NCI-H1694 (cell line): Measurements from ENCODE around the gene GNAZ.

Source experiments
- DNase-seq: peaks from one replicate; lab custom pipeline; 2025; lab: John Stamatoyannopoulos, UW

Gene GNAZ

DNA sequence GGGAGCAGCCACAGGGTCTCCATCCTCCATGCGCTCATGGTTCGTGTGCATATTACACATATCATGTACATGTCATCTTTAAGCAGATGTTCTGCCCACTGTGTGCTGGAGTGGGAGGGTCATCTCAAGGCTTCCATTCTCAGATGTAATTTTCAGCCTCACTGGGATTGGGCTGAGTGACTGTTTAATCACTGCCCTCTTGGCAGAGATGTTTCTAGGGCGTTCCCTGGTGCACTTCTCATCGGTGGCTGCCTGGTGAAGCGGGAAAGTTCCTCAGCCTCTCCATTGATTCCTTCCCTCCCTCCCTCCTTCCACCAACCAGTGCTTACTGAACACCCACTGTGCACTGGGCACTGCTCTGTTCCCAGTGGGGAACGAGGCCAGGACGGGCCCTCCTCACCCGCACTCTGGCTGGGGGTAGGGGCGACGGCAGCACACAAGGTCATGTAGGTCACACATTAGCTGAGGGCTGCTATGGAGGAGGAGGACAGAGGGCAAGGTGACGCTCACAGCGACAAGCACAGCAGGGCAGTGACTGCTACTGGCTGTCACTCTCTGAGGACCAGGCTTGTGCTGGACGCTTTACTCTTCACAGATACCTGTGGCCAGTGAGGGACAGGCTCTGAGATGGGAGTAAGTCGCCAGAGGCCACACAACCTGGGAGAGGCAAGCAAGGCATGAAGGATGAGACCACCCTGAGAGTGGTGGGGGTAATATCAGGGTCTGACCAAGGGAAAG lies 22.9 kb downstream of the GNAZ start:
- no peak for DNase-seq

DNA sequence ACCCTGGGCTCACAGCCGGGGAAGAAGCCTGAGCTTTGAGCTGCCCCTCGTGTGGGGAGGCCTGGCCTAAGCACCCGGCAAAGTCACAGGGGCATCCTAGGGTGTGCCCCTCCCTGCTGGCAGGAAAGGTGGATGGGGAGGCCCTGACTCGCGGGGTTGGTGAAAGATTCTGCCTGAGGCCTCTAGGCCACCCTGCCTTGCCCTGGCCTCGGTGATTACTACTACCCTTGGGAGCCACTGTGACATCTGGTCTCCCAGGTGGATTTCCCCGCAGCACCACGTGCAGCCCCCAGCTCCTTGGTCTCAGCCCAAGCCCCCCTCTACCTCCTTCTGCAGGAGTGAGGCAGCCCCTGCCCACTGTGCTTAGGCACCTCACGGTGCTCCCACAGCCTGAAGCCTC lies 23.9 kb downstream of the GNAZ start:
- DNase-seq = no peak

DNA sequence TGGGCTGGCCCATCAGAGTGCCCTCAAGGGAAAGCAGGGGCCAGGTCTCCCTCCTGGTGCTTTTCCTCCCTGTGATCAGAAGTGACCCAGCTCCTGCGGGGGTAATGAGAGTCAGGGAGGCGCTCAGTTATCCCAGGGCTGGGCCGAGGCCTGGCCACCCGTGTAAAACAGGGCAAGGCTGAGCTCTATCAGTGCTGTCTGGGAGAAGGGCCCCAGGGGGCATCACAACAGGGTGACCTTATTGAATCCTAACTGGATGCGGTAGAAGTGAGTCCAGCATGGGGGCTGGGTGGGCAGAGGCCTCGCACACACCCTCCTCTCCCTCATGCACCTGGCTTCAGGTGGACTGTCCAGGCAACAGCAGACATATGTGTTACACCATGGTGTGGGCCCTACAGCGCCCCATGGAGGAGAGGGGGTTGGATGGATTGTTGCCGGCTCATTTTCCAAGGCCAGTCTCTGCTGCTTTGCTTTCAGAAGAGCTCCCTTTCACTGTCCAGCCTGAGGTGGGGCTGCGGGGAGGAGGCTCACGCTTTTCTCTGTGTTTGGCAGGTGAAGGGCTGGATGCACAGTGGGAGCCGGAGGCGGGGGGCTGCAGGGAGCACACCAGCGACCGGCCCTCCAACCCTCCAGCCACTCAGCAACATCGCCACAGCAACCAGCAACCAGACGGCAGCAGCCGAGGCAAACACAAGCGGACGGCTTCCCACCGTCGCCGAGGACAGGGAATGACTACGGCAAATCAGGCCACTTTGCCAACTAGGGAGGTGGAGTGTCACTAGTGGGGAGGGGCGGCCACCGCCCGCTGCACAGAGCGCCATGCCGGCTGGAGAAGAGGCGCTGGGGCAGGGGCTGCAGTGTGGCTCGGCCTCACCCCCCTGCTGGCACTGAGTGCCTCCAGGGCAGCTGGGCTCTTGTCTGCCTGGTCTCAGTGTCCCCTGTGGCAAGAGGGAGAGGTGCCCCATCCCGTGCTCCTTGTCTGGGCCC lies 24.7 kb downstream of the GNAZ start:
- DNase-seq = no peak

DNA sequence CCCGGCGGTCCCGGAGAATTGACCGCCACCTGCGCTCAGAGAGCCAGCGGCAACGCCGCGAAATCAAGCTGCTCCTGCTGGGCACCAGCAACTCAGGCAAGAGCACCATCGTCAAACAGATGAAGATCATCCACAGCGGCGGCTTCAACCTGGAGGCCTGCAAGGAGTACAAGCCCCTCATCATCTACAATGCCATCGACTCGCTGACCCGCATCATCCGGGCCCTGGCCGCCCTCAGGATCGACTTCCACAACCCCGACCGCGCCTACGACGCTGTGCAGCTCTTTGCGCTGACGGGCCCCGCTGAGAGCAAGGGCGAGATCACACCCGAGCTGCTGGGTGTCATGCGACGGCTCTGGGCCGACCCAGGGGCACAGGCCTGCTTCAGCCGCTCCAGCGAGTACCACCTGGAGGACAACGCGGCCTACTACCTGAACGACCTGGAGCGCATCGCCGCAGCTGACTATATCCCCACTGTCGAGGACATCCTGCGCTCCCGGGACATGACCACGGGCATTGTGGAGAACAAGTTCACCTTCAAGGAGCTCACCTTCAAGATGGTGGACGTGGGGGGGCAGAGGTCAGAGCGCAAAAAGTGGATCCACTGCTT lies 25.5 kb downstream of the GNAZ start:
- no peak for DNase-seq

DNA sequence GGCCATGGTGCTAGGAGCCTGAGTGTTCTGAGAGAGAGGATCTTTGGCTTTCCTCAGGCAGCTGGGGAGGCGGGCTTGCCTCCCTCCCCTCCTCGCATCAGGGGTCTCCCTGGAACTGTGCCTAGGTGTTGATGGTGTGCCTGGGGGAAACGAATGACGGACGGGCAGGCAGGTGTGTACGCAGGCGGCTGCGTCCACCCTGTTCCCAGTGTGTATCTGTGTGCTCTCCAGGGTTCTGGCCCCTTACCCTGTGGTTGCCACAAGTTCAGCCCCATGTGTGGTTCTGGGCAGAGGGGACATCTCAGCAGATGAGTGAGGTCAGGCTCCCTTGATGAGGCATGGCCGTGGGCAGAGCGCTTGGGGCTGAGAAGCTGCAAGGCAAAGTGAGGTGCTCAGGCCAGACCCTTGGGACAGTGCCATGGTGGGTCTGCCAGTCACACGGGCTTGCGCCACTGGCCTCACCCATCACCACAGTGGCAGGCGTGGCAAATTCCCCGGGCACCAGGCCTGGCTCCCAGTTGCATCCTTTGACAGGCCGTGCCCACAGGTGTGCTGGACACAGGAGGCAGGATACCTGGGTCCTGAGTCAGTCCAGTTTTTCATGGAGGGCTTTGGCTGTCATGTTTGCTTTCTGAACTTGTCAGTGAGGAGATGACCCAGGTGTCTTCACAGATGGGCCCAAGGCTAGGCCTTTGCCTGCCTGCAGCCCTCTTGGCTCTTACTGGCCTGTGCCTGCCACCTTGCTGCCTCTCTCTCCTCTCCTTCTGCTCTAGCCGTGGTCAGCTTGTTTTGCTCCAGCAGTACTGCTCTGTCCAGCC lies 27.3 kb downstream of the GNAZ start:
- no peak for DNase-seq

DNA sequence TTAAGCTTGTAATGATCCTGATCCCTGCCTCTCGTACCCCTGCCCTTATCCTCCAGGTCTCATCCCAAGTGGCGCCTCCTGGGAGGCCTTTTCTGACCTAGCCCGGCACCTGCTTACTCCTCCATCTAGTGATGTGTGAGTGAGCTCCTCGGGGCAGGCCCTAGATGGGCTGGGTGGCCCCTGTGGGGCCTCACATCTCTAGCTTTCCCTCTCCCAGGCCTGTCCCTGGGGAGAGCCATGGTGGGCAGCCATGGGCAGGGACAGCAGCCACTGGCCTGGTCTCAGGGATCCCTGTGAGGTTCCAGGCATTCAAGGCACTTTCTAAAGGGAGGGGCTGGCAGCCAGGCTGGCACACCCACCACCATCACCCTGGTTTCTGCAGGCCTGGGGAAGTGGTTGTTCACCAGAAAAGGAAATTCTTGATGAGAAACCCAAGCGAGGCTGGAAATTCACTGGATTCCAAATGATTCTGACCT lies 27.9 kb downstream of the GNAZ start:
- DNase-seq = no peak

DNA sequence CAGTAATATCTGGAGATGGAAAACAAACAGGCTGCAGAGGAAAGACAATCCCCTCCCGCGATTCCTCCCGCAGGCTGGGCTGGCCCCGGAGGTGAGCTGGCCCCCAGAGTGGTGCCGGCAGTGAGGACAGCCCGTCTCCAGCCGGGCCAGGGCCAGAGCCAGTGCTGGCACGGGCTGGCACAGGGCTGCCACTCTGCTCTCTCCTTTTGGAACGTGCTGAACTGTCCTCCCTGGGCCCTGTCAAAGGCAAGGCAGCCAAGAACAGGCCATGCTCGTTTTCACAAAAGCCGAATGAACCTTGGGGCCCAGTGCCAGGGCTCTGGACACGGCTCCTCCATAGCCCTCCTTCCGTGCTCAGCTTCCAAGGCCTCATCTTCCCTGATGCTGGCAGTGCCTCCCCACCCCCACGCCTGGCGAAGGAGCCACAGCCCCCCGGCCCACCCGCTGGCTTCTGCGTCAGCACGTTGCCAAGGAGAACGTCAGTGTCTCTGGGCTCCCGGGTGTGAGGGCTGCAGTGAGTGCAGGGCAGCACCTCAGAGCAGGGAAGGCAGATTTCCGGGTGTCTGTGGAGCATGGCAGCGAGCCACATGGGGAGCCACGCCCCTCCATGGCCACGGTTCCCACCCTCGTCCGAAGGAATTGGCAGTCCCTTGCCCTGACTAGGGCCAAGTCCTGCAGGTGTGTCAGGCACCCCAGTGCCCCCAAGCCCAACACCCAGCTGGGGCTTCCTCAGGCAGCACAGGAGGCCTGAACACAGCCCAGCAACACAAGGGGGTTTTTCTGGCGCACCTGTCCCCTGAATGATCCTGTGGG lies 28.6 kb downstream of the GNAZ start:
- no peak for DNase-seq

DNA sequence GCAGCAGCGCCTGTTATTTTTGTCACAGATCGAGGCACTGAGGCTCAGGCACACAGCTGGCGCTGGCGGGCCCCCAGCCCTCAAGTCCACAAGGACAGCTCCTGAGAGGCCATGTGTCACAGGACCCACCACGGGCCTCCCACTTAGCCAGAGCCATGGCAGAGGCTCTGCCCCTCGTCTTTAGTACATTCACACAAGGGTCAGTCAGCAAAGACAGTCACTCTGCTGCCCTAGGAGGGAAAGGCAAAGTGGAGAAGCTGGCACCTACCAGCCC lies 29.1 kb downstream of the GNAZ start:
- DNase-seq = no peak

DNA sequence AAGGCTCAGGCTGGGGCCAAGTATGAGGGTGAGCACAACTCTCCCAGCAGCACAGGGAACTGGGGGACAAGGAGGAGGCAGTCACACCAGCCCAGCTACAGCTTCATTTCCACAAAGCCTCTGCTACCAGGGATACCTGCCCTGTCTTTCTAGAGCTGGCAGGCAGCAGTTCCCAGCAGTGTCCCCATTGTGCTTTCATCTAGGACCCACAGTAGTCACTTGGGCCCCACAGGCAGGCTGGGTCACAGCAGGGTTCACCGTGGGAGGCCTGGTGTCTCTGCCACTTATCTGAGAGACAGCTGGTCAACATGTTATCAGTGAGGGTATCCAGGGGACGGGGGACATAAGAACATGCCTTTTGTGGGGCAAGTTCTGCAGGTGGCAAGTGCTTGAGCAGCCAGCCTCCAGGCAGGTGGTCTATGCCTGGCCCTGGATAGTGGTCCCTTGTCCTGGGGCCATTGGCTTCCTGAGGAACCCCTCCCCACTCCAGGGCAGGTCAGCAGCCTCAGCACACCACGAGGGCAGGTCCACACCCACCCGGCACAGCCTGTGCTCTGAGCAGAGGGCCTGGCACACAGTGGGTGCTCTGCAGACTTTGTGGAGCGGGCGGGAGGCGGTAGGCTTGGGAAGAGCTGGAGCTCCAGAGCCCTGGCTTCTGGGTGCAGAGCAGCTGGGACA lies 29.9 kb downstream of the GNAZ start:
- no peak for DNase-seq

DNA sequence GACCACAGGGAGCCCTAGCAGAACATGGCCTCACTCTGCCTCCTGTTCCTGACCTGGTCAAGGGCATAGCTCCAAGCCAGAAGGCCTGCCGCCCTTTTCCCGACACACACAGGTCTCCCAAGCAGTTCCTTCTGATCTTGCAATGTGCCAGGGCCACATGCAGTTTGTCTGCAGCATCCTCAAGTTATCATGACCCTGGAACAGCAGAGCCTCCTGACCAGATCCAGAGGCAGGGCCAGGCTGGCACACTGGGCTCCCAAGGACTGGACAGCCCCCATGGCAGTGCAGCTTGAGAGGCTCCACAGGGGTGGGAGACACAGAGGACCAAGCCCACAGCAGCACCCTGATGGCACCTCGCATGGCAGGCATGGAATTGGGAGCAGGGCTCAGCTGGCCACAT lies 31.2 kb downstream of the GNAZ start:
- DNase-seq = no peak

DNA sequence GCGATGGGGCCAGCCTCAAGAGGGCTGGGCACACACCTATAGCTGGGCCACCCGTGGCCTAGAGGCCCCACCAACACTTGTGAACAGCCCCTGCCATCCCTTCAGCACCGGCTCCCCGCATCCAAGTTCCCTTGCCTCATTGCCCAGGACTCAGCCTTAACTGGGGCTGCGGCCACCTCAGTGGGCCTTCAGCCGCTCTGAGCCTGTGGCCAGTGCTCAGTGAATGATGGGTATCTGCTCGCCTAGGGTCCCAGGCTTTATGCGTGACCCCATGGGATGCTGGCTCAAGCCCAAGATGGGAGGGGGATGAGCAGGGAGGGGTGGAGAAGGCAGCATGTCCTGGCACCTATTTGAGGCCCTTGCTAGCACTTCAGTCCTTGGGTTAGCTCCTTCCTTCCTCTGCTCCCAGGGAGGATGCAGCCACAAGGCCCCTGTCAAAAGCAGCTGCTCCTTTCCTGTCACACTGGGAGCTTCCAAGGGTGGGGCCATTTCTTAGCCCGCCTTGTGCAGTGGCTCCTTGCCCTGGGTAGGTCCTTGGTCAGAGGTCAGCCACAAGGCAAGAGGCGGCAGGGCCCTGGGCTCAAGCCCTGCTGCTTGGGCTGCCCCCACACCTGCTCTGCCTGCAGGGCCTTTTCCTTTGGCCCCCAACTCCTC lies 31.8 kb downstream of the GNAZ start:
- DNase-seq = no peak

DNA sequence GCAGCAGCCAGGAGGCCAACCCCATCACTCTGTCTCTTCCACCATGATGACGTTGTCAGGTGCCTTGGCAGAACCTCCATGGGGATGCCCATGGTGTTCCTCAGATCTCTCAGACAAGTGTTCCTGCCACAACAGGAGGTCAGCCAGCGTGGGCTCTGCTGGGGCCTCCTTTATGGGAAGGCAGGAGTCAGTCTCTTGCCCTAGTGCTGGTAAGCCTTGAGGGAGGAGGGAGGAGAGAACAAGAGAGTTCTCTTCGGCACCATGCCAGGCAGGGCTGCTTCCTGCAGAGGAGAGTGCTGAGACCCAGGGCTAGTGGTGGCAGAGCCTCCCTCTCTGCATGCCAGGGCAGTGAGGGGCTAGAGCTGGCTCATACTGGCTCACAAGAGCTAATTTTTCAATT lies 32.5 kb downstream of the GNAZ start:
- no peak for DNase-seq

DNA sequence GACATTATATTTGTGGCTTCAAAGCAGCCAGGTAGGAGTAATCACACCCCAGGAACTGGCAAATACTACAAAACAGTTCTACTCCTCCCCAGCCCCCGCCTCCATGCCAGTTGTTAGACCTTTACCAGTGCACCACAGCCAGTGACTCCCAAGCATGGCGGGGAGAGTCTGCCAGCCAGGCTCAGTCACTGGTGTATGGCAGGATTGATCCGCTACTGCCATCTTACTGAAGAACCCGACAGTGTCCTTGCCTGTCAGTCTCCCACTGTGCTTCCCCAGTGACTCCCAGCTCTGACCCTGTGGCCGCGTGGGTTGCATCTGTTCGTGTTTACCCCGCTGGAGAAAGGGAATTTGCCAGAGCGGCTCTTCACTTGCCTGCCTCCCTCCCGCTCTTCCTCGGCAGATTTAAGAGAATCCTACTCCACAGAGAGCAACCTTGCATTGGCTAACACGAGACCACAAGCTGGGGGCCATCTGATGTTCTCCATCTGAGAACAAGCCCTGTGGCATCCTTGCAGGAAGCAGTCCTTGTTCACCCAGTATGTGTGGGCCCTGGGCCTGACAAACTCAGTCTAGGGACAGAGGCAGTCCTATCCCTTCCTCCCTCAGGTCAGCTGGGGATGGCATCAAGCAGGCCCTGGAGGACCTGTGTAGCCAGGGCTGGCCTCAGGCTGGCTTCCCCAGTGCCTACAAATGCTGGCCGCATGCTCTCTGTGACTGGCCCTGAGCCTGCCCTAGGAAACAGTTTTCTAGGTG lies 33.1 kb downstream of the GNAZ start:
- DNase-seq = no peak

DNA sequence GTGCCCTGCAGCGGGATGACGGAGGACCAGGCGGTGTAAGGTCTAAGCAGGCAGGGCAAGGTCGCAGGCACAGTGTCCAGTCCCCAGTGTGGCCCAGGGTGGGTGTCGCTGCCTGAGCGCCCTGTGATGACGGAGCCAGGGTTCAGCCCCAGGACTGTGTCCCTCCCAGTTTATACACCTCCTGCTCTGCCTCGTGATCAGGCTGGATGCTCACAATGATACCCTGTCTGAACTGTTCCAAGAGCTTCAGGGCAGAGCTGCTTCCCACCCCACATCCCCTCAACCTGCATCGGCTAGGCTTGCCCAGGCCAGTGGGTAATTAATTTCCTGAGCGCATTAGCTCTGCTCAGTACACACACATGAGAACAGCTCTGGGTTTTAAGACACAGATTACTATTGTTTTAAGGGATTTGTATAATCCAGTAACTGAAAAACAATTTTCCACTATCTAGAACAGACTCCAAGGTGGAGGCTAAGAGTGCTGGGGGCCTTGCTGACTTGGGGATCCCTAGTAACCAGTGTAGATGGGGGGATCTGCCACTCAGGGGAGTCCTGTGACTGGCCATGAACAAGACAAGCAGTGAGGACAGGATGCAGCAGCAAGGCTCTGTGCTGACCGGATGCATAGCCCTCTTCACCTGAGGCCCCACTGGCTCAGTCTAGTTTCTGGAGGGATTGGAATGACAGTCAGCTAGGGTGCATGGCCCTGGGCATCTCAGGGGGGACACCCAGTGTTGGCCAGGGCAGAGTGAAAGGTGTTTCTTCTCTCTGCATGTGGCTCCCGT lies 34.1 kb downstream of the GNAZ start:
- DNase-seq = no peak

DNA sequence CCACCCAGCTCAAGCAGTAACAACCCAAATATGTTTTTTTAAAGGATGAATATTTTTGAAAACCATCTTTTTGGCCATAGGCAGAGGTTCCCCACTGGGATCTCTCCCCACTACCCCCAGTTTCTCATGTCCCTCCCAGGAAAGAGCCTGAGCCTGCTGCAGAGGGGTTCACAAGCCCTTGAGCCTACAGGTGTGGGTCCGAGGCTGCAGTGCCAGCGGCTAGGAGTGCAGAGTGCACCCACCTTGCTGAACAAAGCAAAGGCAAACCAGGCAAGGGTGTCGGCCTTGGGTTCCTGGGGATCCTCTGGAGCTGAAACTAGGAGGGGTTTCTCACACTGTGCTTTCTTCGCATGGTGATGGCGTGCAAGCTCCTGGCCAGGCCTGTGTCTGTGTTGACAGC lies 35.0 kb downstream of the GNAZ start:
- no peak for DNase-seq

DNA sequence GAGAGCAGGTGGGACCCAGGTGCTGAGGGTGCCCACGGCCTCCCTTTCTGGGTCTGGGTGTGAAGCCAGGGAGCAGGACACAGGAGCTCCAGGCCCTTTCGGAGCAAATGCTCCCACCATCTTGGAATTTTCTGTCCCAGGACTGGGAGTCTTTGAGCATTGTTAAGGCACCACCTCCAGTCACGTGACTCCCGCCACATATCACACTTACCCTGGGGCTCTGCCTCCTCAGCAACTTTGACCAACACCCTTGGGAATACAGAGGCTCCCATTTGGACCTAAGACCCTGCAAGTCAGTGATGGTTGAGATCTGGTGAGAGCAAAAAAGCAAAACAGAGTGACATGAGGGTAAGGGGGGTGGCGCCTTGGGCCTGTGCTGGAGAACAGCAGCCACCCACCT lies 35.6 kb downstream of the GNAZ start:
- DNase-seq = no peak

DNA sequence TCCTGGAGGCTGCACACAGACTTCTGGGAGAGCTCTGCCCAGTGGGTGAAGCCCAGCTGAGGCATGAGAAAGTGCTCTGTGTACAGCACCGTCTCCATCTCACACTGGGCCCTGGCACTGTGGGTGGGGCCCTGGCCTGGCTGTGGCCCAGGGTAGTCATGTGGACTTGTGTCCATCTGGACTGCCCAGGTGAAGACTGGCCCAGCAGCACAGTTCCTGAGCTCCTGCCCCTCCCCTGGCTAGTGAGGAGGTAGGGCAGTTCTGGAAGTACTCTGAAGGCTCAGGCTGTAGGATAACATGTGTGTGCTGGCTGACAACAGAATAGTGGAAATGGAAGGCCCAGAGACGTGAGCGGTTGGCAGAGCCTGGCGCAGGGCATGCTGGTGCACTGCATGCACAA lies 36.0 kb downstream of the GNAZ start:
- no peak for DNase-seq

DNA sequence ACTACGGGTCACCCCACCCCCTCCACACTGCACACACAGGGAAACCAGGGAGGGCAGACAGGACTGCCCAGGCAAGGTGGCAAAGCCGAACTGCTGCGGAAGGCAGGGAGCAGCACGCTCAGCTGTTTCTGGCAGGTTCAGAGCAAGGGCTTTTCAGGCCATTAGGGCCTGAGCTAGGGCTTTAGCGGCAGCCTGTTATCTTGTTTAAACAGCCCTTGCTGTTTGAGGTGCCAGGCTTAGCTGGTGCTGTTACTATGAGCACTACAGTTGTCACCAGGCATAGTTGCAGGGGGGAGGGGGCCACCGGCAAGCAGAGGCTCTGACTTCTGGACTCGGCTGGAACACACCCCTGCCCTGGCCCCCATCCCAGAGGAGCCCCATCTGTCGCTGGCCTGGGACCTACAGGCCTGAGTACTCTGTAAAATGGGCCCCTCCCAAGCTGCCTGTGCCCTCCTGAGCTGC lies 36.6 kb downstream of the GNAZ start:
- DNase-seq = peak; percentile 48
